ENCODE data around the gene ADORA1.

Gene ADORA1

DNA sequence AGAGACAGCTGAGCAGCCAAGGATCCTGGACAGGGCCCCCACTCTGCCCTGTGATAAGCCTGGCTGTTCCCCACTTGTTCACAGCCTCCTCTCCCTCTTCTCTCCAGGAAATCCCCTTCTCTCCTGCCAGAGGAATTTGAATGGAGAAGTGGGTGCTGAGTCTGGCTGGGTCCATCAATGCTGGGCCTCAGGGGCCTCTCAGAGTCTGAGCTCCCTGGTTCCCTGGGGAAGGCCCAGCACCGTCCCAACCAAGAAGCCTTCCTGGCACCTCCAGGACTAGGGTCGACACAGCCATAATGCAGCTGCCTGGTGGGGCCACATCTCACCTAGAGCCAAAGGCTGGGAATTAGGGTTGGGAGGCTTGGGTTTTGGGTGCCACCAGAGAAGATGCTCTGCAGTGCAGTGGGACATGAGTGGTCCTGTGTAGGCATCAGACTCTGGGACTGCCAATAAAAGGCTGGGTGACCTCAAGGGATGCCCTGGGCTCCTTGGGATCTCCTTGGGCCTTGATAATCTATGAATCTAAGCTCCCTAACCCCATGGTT lies 45.6 kb downstream of the ADORA1 start:
- no peak overlapping the region for H3K4me3 ChIP-seq (ENCODE audit: low read depth, low read length)

DNA sequence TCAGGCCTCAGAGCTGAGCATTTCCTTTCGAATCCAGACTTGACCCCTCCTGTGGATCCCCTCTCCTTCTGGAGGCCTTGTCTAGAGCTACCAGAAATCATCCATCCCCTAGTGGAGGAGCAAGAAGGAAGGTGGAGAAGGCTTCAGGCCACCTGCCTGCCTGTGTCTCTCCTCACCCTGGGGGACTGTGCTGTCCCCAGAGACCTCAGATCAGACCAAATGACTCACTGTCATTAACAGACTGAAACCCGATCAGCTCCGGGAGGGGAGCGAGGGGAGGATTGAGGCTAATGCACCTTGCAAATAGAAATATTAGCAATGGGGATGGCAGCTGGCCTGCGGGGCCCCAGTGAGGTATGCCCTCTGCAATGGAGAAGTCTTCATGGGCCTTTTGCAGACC lies 46.0 kb downstream of the ADORA1 start:
- TF ChIP-seq, protein P1, sequence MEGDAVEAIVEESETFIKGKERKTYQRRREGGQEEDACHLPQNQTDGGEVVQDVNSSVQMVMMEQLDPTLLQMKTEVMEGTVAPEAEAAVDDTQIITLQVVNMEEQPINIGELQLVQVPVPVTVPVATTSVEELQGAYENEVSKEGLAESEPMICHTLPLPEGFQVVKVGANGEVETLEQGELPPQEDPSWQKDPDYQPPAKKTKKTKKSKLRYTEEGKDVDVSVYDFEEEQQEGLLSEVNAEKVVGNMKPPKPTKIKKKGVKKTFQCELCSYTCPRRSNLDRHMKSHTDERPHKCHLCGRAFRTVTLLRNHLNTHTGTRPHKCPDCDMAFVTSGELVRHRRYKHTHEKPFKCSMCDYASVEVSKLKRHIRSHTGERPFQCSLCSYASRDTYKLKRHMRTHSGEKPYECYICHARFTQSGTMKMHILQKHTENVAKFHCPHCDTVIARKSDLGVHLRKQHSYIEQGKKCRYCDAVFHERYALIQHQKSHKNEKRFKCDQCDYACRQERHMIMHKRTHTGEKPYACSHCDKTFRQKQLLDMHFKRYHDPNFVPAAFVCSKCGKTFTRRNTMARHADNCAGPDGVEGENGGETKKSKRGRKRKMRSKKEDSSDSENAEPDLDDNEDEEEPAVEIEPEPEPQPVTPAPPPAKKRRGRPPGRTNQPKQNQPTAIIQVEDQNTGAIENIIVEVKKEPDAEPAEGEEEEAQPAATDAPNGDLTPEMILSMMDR (IDR thresholded peaks at IDR 0.05; ENCODE audit: control insufficient read depth, extremely low read depth, insufficient read depth): no peak
- no peak for DNase-seq (ENCODE audit: low read depth)

More for the DNA sequence above, 45.6 kb downstream of the ADORA1 start:
- DNase-seq (ENCODE audit: low read depth): no peak
- TF ChIP-seq, protein P1 (IDR thresholded peaks at IDR 0.05; ENCODE audit: control insufficient read depth, extremely low read depth, insufficient read depth): no peak

DNA sequence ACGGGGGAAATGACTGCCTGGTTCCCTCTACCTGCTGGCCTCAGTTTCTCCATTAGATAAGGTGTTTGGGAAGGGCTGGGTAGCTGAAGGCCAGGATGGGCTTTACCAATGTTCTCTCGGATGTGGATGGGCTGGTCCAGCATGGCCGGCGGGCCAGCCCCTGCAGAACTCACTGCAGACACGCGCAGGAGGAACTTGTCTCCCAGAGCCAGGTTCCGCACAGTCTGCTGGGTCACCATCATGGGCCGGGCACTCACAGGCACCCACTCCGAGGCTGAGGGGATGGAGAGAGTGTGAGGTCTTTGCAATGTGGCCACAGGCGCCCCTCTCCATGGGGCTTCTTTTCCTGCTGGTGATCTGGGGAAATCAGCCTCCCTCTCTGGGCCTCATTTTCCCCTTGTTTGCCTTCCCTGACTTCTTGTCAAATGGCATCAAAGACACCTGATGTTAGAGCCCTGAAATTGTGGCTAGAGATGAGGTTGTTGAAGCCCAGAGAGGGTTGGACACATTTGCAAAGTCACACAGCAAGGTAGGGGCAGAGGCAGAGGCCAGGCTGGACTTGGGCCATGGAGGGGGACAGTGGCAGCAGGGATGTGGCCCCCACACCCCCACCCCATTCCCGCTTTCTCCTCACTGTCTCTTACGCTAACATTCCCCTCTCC lies 46.9 kb downstream of the ADORA1 start:
- DNase-seq (ENCODE audit: low read depth): no peak
- TF ChIP-seq, protein P1 (IDR thresholded peaks at IDR 0.05; ENCODE audit: control insufficient read depth, extremely low read depth, insufficient read depth): no peak
- no peak overlapping the region for H3K4me3 ChIP-seq (ENCODE audit: low read depth, low read length)

More for the DNA sequence above, 46.0 kb downstream of the ADORA1 start:
- no peak overlapping the region for H3K4me3 ChIP-seq (ENCODE audit: low read depth, low read length)

- DNase-seq (ENCODE audit: low read depth): no peak
- TF ChIP-seq, protein P1 (IDR thresholded peaks at IDR 0.05; ENCODE audit: control insufficient read depth, extremely low read depth, insufficient read depth): no peak
Observed at GRCh38 chr1:203175237-203175826, 47.8 kb downstream of the ADORA1 start, which contains the start of gene MYBPH. Gene MYBPH, minus strand, starts transcription at chr1:203175826. Its CDS starts 71 bp downstream, at chr1:203175755.

GRCh38 chr1:203175827-203176241 lies 48.3 kb downstream of the ADORA1 start:
- no peak overlapping the region for H3K4me3 ChIP-seq (ENCODE audit: low read depth, low read length)
- TF ChIP-seq, protein P1 (IDR thresholded peaks at IDR 0.05; ENCODE audit: control insufficient read depth, extremely low read depth, insufficient read depth): no peak
- DNase-seq (ENCODE audit: low read depth): no peak

More at GRCh38 chr1:203175237-203175826, 47.8 kb downstream of the ADORA1 start, which contains the start of gene MYBPH:
- H3K4me3 ChIP-seq (ENCODE audit: low read depth, low read length): no peak within 1 kb of the TSS

- DNase-seq (ENCODE audit: low read depth): no peak
- no peak overlapping the region for H3K4me3 ChIP-seq (ENCODE audit: low read depth, low read length)
- TF ChIP-seq, protein P1 (IDR thresholded peaks at IDR 0.05; ENCODE audit: control insufficient read depth, extremely low read depth, insufficient read depth): no peak
Observed at GRCh38 chr1:203176273-203177035, 48.9 kb downstream of the ADORA1 start.
